Right atrium auricular region (tissue), 2 donors: Measurements from ENCODE around the gene LITAF. TPM values are rescaled to one million over a fixed set of nuclear protein-coding genes. Genes with fewer than 3 reads are reported as not detected.

Source experiments
- DNase-seq: peaks from one replicate; pipeline ENCODE4 v3.0.0-alpha.2; 2019; ENCODE audit warnings: low spot score
- H3K27ac ChIP-seq, 2 donors: fragments of 200-600 bp; sonication (generic); 1 replicate in 1 of 2; 2 replicates in 1 of 2; pipeline ENCODE4 v1.5.1; 2016 to 2019
- H3K27me3 ChIP-seq, 2 donors: fragments of 200-600 bp; sonication (generic); one replicate each; pipeline versions ENCODE4 v1.5.1 to v1.6.0; 2017 to 2019
- H3K36me3 ChIP-seq: fragments of 200-600 bp; sonication (generic); one replicate; pipeline ENCODE4 v1.5.1; 2016
- H3K4me1 ChIP-seq, 2 donors: fragments of 200-600 bp; sonication (generic); one replicate each; pipeline versions ENCODE4 v1.5.1 to v1.6.0; 2017 to 2019
- H3K4me3 ChIP-seq, 2 donors: fragments of 200-600 bp; sonication (generic); 1 replicate in 1 of 2; 2 replicates in 1 of 2; pipeline ENCODE4 v1.5.1; 2017 to 2019; ENCODE audit warnings: mild to moderate bottlenecking in 1 of 2, moderate library complexity in 1 of 2
- H3K9me3 ChIP-seq, 2 donors: fragments of 200-600 bp; sonication (generic); one replicate each; pipeline ENCODE4 v1.5.1; 2019
- CTCF ChIP-seq, 2 donors: fragments of 200-600 bp; sonication (generic); IDR thresholded peaks; one replicate each; pipeline ENCODE4 v1.5.1; 2019; ENCODE audit warnings: antibody characterized with exemption in 2 of 2
- total RNA-seq, 2 donors: library from RNA; depleted of rRNA; stranded (reverse); fragments of >200 nt; gene quantifications; one replicate each; pipeline ENCODE4 v1.1.0, GENCODE V29; 2016

Gene LITAF
- total RNA-seq, 2 donors from 2014 or later = 48.1 to 50.7 TPM

GRCh38 chr16:11601911-11602310, 15.2 kb upstream of the LITAF start:
- Histone ChIP-seq H3K9me3 (no peaks in the 10 kb centered on the region), H3K27me3 (no peaks in the 10 kb centered on the region), H3K36me3 (no peaks in the 10 kb centered on the region), H3K27ac (no peak overlapping the region), H3K4me3 (no peak overlapping the region), H3K4me1 (peaks cover 0 to 21% of the 10 kb centered on the region in 2 donors)
- DNase-seq = no peak
- TF ChIP-seq CTCF (IDR thresholded peaks at IDR 0.05) = no peak

- H3K27me3 ChIP-seq = no peaks in the 10 kb centered on the region
- no peak overlapping the region for H3K4me3 ChIP-seq
- no peaks in the 10 kb centered on the region for H3K36me3 ChIP-seq
- no peak for TF ChIP-seq CTCF (IDR thresholded peaks at IDR 0.05)
- no peak overlapping the region for H3K27ac ChIP-seq
- no peak for DNase-seq
- no peaks in the 10 kb centered on the region for H3K9me3 ChIP-seq
- H3K4me1 ChIP-seq = peaks cover 0 to 24% of the 10 kb centered on the region in 2 donors
Measured at GRCh38 chr16:11601425-11601824, 14.7 kb upstream of the LITAF start.

GRCh38 chr16:11599579-11599978, 12.9 kb upstream of the LITAF start:
- Histone ChIP-seq H3K27me3 (no peaks in the 10 kb centered on the region), H3K9me3 (no peaks in the 10 kb centered on the region), H3K27ac (no peak overlapping the region), H3K36me3 (no peaks in the 10 kb centered on the region), H3K4me3 (no peak overlapping the region), H3K4me1 (peaks cover 0 to 22% of the 10 kb centered on the region in 2 donors)
- no peak for TF ChIP-seq CTCF (IDR thresholded peaks at IDR 0.05)
- no peak for DNase-seq

- H3K4me3 ChIP-seq = no peak overlapping the region
- H3K27me3 ChIP-seq = no peaks in the 10 kb centered on the region
- H3K4me1 ChIP-seq = peaks cover 0 to 15% of the 10 kb centered on the region in 2 donors
- H3K27ac ChIP-seq = peak overlapping the region; percentile 35 to 48
- no peaks in the 10 kb centered on the region for H3K36me3 ChIP-seq
- H3K9me3 ChIP-seq = no peaks in the 10 kb centered on the region
- no peak for TF ChIP-seq CTCF (IDR thresholded peaks at IDR 0.05)
- DNase-seq = no peak
Measured at GRCh38 chr16:11597235-11598095, 10.7 kb upstream of the LITAF start.

- Histone ChIP-seq H3K27ac (peak overlapping the region; percentile 32 to 48), H3K4me1 (peaks cover 0 to 15% of the 10 kb centered on the region in 2 donors), H3K9me3 (no peaks in the 10 kb centered on the region), H3K4me3 (no peak overlapping the region), H3K36me3 (no peaks in the 10 kb centered on the region), H3K27me3 (no peaks in the 10 kb centered on the region)
- no peak for DNase-seq
- TF ChIP-seq CTCF (IDR thresholded peaks at IDR 0.05) = no peak
Measured at GRCh38 chr16:11596572-11597226, 10.0 kb upstream of the LITAF start.
